Caki2 (cell line): Measurements from ENCODE around the gene NOD2. TPM values are rescaled to one million over a fixed set of nuclear protein-coding genes. Genes with fewer than 3 reads are reported as not detected.
A peak's percentile ranks its signal among the peaks of the same experiment; 100 is the strongest.

Experiments used
- DNase-seq: peaks from one replicate; pipeline ENCODE4 v3.0.0-alpha.2; 2015; ENCODE audit warnings: low read depth
- in situ Hi-C: cut with HindIII; loops from 2 replicates; pipeline ENCODE4 v1.10.0; 2016; ENCODE audit warnings: low sequenced_read_pairs, low pct_unique_long_range_greater_than_20kb, mixed read lengths
- total RNA-seq: library from RNA; depleted of rRNA; stranded (reverse); fragments of >200 nt; shearing (Covaris generic); gene quantifications from 2 replicates; pipeline ENCODE4 v1.2.3, GENCODE V29; 2014; ENCODE audit warnings: low replicate concordance; rRNA removed

The NOD2 gene
- total RNA-seq, result not detected in 2 replicates

- in situ Hi-C loops, result no loop called here
- no peak for DNase-seq
These were observed at the start of gene NOD2 for GRCh38 chr16:50692999-50693781. Gene NOD2, plus strand, starts transcription at chr16:50693606. Its CDS starts 5,890 bp downstream, at chr16:50699496.

- in situ Hi-C loops, result no loop called here
- no peak for DNase-seq
These were observed 49.2 kb upstream of the NOD2 start for GRCh38 chr16:50644245-50644644.

- no peak for DNase-seq
- in situ Hi-C loops, result no loop called here
These were observed 48.7 kb upstream of the NOD2 start for GRCh38 chr16:50644729-50645128.

GRCh38 chr16:50645563-50646220 is 47.7 kb upstream of the NOD2 start:
- in situ Hi-C loops, result no loop called here

GRCh38 chr16:50646345-50646744 is 47.1 kb upstream of the NOD2 start:
- no peak for DNase-seq
- in situ Hi-C loops, result no loop called here

More at GRCh38 chr16:50645563-50646220, 47.7 kb upstream of the NOD2 start:
- DNase-seq, result no peak

GRCh38 chr16:50651835-50652438 is 41.5 kb upstream of the NOD2 start:
- no peak for DNase-seq
- in situ Hi-C loops, result no loop called here

- no peak for DNase-seq
- in situ Hi-C loops, result no loop called here
These were observed 40.5 kb upstream of the NOD2 start for GRCh38 chr16:50652836-50653425.

GRCh38 chr16:50653633-50654519 is 39.5 kb upstream of the NOD2 start:
- in situ Hi-C loops, result no loop called here
- DNase-seq, result no peak

GRCh38 chr16:50655558-50656055 is 37.8 kb upstream of the NOD2 start:
- no peak for DNase-seq
- in situ Hi-C loops, result no loop called here

GRCh38 chr16:50657241-50657640 is 36.2 kb upstream of the NOD2 start:
- in situ Hi-C loops, result no loop called here
- no peak for DNase-seq

GRCh38 chr16:50659806-50660205 is 33.6 kb upstream of the NOD2 start:
- in situ Hi-C loops, result no loop called here
- DNase-seq, result no peak

GRCh38 chr16:50662306-50662940 is 31.0 kb upstream of the NOD2 start:
- no peak for DNase-seq
- in situ Hi-C loops, result no loop called here

- in situ Hi-C loops, result no loop called here
- DNase-seq, result no peak
These were observed 29.1 kb upstream of the NOD2 start for GRCh38 chr16:50664270-50664669.

GRCh38 chr16:50665128-50665878 is 28.1 kb upstream of the NOD2 start:
- peak; percentile 37 for DNase-seq
- in situ Hi-C loops, result no loop called here

GRCh38 chr16:50666658-50667496 is 26.5 kb upstream of the NOD2 start:
- DNase-seq, result no peak
- in situ Hi-C loops, result no loop called here
